Left lung (tissue), 10 donors: ENCODE results near the gene GPR25. TPM values are rescaled to one million over a fixed set of nuclear protein-coding genes. Genes with fewer than 3 reads are reported as not detected.

ENCODE experiments used
- ATAC-seq: fragments of 200-7000 bp; cut with Tn5 transposase; one replicate; pipeline ENCODE4 v1.9.1; 2020; ENCODE audit warnings: moderate library complexity
- DNase-seq, 4 donors: peaks; one replicate each; pipeline ENCODE4 v3.0.0-alpha.2; 2013 to 2020
- H3K27ac ChIP-seq, 2 donors: fragments of 200-600 bp; sonication (generic) in 1 of 2; one replicate each; pipeline versions ENCODE4 v1.5.0 to v1.8.0; 2020 to 2021
- H3K27me3 ChIP-seq, 2 donors: fragments of 200-600 bp; sonication (generic) in 1 of 2; one replicate each; pipeline versions ENCODE4 v1.5.0 to v1.8.0; 2020 to 2021
- H3K36me3 ChIP-seq, 2 donors: fragments of 200-600 bp; sonication (generic) in 1 of 2; one replicate each; pipeline versions ENCODE4 v1.5.0 to v1.8.0; 2020 to 2021
- H3K4me1 ChIP-seq, 2 donors: fragments of 200-600 bp; one replicate each; pipeline ENCODE4 v1.8.0; 2021
- H3K4me3 ChIP-seq, 2 donors: fragments of 200-600 bp; sonication (generic) in 1 of 2; one replicate each; pipeline versions ENCODE4 v1.5.0 to v1.8.0; 2020 to 2021; ENCODE audit warnings: mild to moderate bottlenecking in 1 of 2
- H3K9me3 ChIP-seq, 2 donors: fragments of 200-600 bp; sonication (generic) in 1 of 2; one replicate each; pipeline versions ENCODE4 v1.5.0 to v1.8.0; 2020 to 2021
- CTCF ChIP-seq, 2 donors: fragments of 200-600 bp; sonication (generic) in 1 of 2; IDR thresholded peaks; one replicate each; pipeline versions ENCODE4 v1.5.0 to v1.8.0; 2021; ENCODE audit warnings: antibody characterized with exemption in 2 of 2
- intact Hi-C, 2 donors: fragments of 100-400 bp; cut with DNase I; formaldehyde crosslinking; loops; one replicate each; pipeline versions ENCODE4 v1.11.2 to v1.14.2; 2022
- polyA plus RNA-seq, 6 donors: library from polyadenylated mRNA; unstranded; fragments of 120-200 nt; gene quantifications; one replicate each; pipeline ENCODE4 v1.2.1, GENCODE V29; 2013; ENCODE audit not compliant: insufficient read length in 6 of 6
- total RNA-seq, 2 donors: library from RNA; stranded (reverse); fragmentation: NEBNext Ultra II Directional; extraction: Animal tissue kit (Norgen Biotek cat#: 25700); gene quantifications; one replicate each; pipeline ENCODE4 v1.2.1, GENCODE V29; 2021
- donor health status: DM: no; HTN: yes; CAD: no.
- donor health status: DM: no; HTN: no; CAD: no.

The GPR25 gene
- total and polyA plus RNA-seq, 8 donors = 0.26 to 0.52 TPM; not detected in 6

- DNase-seq (peak in 1 of 4 donors; percentile 10), ATAC-seq (no peak)
- Histone ChIP-seq H3K27ac (no peak overlapping the region), H3K9me3 (no peaks in the 10 kb centered on the region), H3K36me3 (peaks cover 0 to 12% of the 10 kb centered on the region in 2 donors), H3K27me3 (peaks cover 0 to 22% of the 10 kb centered on the region in 2 donors), H3K4me3 (no peak overlapping the region), H3K4me1 (no peaks in the 10 kb centered on the region)
- intact Hi-C loops = no loop called here
- TF ChIP-seq CTCF (IDR thresholded peaks at IDR 0.05) = no peak
Observed at GRCh38 chr1:200866116-200866515, 6.7 kb upstream of the GPR25 start.

GRCh38 chr1:200866521-200866920 lies 6.3 kb upstream of the GPR25 start:
- Histone ChIP-seq H3K36me3 (peaks cover 0 to 12% of the 10 kb centered on the region in 2 donors), H3K4me3 (no peak overlapping the region), H3K27me3 (peaks cover 0 to 26% of the 10 kb centered on the region in 2 donors), H3K27ac (no peak overlapping the region), H3K4me1 (no peaks in the 10 kb centered on the region), H3K9me3 (no peaks in the 10 kb centered on the region)
- intact Hi-C loops = no loop called here
- no peak for DNase-seq
- TF ChIP-seq CTCF (IDR thresholded peaks at IDR 0.05) = no peak
- peak; percentile 27 for ATAC-seq

- ATAC-seq = no peak
- Histone ChIP-seq H3K36me3 (peaks cover 0 to 12% of the 10 kb centered on the region in 2 donors), H3K9me3 (no peaks in the 10 kb centered on the region), H3K27me3 (peaks cover 3 to 33% of the 10 kb centered on the region in 2 donors), H3K4me1 (no peaks in the 10 kb centered on the region), H3K4me3 (no peak overlapping the region), H3K27ac (no peak overlapping the region)
- intact Hi-C loops = no loop called here
- DNase-seq = peak in 1 of 4 donors; percentile 10
- no peak for TF ChIP-seq CTCF (IDR thresholded peaks at IDR 0.05)
Observed at GRCh38 chr1:200867018-200867811, 5.6 kb upstream of the GPR25 start.

DNA sequence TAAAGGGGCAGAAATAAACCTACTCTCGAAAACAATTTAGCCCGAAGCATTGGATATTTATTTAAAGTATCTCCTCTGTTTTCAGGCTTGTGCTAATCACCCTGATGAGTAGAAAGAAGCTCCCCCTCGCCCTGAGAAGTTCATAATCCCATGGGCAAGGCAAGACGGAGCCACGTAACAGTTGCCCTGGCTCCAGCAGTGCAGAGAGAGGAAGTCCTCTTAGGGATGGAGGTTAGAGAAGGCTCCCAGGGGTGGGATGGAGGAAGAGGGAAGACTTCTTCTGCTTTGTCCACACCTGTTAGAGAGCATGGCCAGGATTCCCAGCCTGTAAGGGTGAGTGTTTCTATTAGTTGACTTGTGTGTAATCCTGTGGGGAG lies 3.4 kb upstream of the GPR25 start:
- Histone ChIP-seq H3K27me3 (peaks cover 24 to 54% of the 10 kb centered on the region in 2 donors), H3K36me3 (no peaks in the 10 kb centered on the region), H3K27ac (no peak overlapping the region), H3K9me3 (no peaks in the 10 kb centered on the region), H3K4me3 (no peak overlapping the region), H3K4me1 (peaks cover 12 to 18% of the 10 kb centered on the region in 2 donors)
- no peak for ATAC-seq
- intact Hi-C loops = no loop called here
- no peak for DNase-seq
- no peak for TF ChIP-seq CTCF (IDR thresholded peaks at IDR 0.05)

DNA sequence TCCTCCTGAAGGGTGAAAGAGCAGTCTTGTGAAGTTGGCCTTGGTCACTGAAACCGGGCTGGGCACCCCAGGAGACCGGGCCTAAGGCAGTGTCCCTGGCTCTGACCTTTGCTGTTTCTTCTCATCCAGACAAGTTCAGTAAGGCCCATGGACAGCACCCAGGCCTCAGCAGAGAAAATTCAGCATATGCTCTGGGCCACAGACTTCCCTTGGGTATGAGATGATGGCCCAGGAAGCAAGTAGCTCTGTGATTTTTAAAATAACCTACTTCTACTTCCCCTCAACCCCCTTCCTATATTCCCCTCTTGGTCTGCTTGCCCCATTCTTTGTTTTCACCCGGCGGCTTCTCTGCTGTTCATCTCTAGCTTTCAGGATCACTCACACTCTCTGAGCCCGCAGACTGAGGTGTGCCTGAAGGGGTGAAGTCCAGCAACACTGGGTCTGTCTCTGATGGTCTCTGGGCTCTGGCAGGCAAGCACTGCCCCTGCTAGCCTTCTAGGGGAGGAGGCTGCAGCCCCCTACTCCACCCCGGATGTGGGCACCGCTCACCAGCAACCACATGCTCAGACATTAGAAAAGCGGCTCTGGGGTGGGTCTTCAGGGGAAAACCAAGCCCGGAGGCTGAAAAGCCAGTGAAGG lies 2.9 kb upstream of the GPR25 start:
- Histone ChIP-seq H3K36me3 (no peaks in the 10 kb centered on the region), H3K4me3 (no peak overlapping the region), H3K27ac (no peak overlapping the region), H3K4me1 (peaks cover 12 to 18% of the 10 kb centered on the region in 2 donors), H3K9me3 (no peaks in the 10 kb centered on the region), H3K27me3 (peaks cover 29 to 59% of the 10 kb centered on the region in 2 donors)
- intact Hi-C loops = no loop called here
- no peak for ATAC-seq
- no peak for DNase-seq
- no peak for TF ChIP-seq CTCF (IDR thresholded peaks at IDR 0.05)
